ENCODE data around the gene LRRC41. TPM values are rescaled to one million over a fixed set of nuclear protein-coding genes. Genes with fewer than 3 reads are reported as not detected.

The LRRC41 gene
- total RNA-seq, 6 experiments from 2014 or later, result 93.9 to 118 (median 104) TPM

GRCh38 chr1:46274225-46275029 lies 29.0 kb downstream of the LRRC41 start:
- Mint-ChIP-seq H3K36me3 (ENCODE audit: low read depth) (peaks cover 23% of the 10 kb centered on the region; the same call in 1 of the 2 replicates), H3K4me3 (no peak overlapping the region), H3K9me3 (no peaks in the 10 kb centered on the region), H3K27ac (peak overlapping the region; percentile 11; the same call in 1 of the 2 replicates), H3K4me1 (ENCODE audit: low read depth) (no peaks in the 10 kb centered on the region), H3K27me3 (ENCODE audit: insufficient read depth) (peaks cover 7% of the 10 kb centered on the region)
- peak; percentile 29; the same call in 1 of the 2 replicates for TF ChIP-seq CTCF (IDR thresholded peaks at IDR 0.05)
- DNase-seq, result peak; percentile 26

DNA sequence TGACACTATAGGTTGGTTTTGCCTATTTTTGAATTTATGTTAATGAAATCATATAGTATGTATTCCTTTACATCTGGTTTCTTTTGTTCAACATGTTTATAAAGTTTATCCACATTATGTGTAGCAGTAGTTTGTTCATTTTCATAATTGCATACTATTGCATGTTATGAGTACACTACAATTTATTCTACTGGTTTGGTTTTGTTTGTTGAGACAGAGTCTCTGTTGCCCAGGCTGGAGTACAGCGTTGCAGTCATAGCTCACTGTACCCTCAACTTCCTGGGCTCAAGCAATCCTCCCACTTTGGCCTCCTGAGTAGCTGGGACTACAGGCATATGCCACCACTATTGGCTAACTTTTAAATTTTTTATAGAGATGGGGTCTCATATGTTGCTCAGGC lies 34.8 kb downstream of the LRRC41 start:
- DNase-seq, result no peak
- no peaks in the 10 kb centered on the region for H3K9me3 Mint-ChIP-seq
- H3K27ac Mint-ChIP-seq, result no peak overlapping the region
- no peak overlapping the region for H3K4me3 Mint-ChIP-seq
- no peaks in the 10 kb centered on the region for H3K4me1 Mint-ChIP-seq (ENCODE audit: low read depth)
- H3K27me3 Mint-ChIP-seq (ENCODE audit: insufficient read depth), result no peaks in the 10 kb centered on the region; the same call in 1 of the 2 replicates
- no peak for TF ChIP-seq CTCF (IDR thresholded peaks at IDR 0.05)
- peaks cover 5% of the 10 kb centered on the region; the same call in 1 of the 2 replicates for H3K36me3 Mint-ChIP-seq (ENCODE audit: low read depth)

GRCh38 chr1:46263146-46263545 lies 40.3 kb downstream of the LRRC41 start:
- no peaks in the 10 kb centered on the region for H3K4me1 Mint-ChIP-seq (ENCODE audit: low read depth)
- H3K4me3 Mint-ChIP-seq, result no peak overlapping the region
- H3K9me3 Mint-ChIP-seq, result no peaks in the 10 kb centered on the region
- no peaks in the 10 kb centered on the region; the same call in 1 of the 2 replicates for H3K27me3 Mint-ChIP-seq (ENCODE audit: insufficient read depth)
- peaks cover 12% of the 10 kb centered on the region; the same call in 1 of the 2 replicates for H3K36me3 Mint-ChIP-seq (ENCODE audit: low read depth)
- H3K27ac Mint-ChIP-seq, result no peak overlapping the region
- no peak for TF ChIP-seq CTCF (IDR thresholded peaks at IDR 0.05)
- DNase-seq, result no peak

DNA sequence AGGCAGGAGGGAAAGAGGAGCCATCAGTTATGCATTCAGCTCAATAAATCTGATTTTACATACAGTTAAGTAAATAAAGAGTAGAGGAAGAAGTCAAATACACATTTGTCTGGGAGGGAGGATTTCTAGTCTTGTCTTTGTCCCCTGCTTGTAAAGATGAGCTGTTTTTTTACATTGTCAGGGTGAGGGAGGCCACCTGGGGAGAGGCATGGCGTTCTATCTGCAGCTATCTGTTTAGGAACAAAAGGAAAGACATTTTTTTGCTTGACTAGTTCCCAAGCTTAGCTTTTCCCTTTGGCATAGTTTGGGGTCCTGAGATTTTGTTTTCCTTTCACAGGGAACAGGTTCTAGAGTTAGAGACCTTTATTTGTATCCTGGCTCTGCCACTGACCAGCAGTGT lies 40.9 kb downstream of the LRRC41 start:
- Mint-ChIP-seq H3K27ac (no peak overlapping the region), H3K4me3 (no peak overlapping the region), H3K27me3 (ENCODE audit: insufficient read depth) (no peaks in the 10 kb centered on the region; the same call in 1 of the 2 replicates), H3K4me1 (ENCODE audit: low read depth) (no peaks in the 10 kb centered on the region), H3K9me3 (no peaks in the 10 kb centered on the region), H3K36me3 (ENCODE audit: low read depth) (peaks cover 12% of the 10 kb centered on the region; the same call in 1 of the 2 replicates)
- no peak for DNase-seq
- no peak for TF ChIP-seq CTCF (IDR thresholded peaks at IDR 0.05)

DNA sequence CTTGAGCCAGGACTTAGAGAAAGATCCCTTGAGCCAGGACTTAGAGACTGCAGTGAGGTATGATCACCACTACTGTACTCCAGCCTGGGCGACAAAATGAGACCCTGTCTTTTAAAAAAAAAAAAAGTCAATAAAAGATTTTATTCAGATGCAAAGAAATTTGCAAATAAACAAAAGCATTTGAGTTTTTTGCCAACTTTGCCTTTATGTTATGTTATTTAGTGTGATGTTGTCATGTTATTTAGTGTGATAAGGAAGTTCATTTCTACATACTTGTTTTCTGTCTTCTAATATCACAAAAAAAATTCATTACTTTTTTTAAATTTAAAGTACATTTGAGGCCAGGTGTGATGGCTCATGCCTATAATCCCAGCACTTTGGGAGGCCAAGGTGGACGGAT lies 46.9 kb downstream of the LRRC41 start:
- Mint-ChIP-seq H3K27me3 (ENCODE audit: insufficient read depth) (no peaks in the 10 kb centered on the region), H3K27ac (no peak overlapping the region), H3K36me3 (ENCODE audit: low read depth) (peaks cover 11% of the 10 kb centered on the region; the same call in 1 of the 2 replicates), H3K9me3 (no peaks in the 10 kb centered on the region), H3K4me3 (no peak overlapping the region), H3K4me1 (ENCODE audit: low read depth) (peaks cover 14% of the 10 kb centered on the region)
- TF ChIP-seq CTCF (IDR thresholded peaks at IDR 0.05), result no peak
- no peak for DNase-seq

Data from HFFc6 (cell line).